Esophagus squamous epithelium (tissue), 4 donors: ENCODE data around the gene FBXO38.

ENCODE experiments used
- POLR2A ChIP-seq, 4 donors: fragments of 450-650 bp; IDR thresholded peaks; one replicate each; pipeline ENCODE4 v1.6.1; 2017; ENCODE audit warnings: antibody characterized with exemption in 4 of 4, mild to moderate bottlenecking in 4 of 4, moderate library complexity in 3 of 4
- TF ChIP-seq, protein P1 (sequence below), 6 experiments: fragments of 450-650 bp in 4 of 6; fragments of 200-600 bp in 2 of 6; sonication (generic) in 2 of 6; IDR thresholded peaks; one replicate each; pipeline ENCODE4 v1.5.1; 2016 to 2019; ENCODE audit warnings: antibody characterized with exemption in 6 of 6, mild to moderate bottlenecking in 4 of 6, moderate library complexity in 4 of 6

DNA sequence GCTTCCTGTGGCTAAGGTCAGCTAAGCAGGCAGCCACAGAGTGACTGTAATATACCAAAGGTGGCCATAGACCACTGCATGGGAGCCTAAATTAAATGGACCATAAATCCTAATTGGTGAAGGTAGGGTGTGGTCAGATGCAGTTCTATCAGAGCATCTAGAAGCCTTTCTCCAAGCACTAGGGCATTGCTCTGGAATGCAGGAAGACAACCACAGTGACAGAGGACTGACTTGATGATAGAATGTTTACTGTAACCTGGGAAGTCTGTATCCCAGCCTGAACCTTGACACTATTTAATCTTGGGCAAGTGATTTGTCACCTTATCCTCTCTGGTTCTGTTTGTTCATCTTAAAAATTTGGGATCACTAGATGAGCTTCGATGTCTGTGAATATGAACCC is 2.3 kb downstream of the FBXO38 start:
- TF ChIP-seq POLR2A (IDR thresholded peaks at IDR 0.05) = no peak
- TF ChIP-seq, protein P1, sequence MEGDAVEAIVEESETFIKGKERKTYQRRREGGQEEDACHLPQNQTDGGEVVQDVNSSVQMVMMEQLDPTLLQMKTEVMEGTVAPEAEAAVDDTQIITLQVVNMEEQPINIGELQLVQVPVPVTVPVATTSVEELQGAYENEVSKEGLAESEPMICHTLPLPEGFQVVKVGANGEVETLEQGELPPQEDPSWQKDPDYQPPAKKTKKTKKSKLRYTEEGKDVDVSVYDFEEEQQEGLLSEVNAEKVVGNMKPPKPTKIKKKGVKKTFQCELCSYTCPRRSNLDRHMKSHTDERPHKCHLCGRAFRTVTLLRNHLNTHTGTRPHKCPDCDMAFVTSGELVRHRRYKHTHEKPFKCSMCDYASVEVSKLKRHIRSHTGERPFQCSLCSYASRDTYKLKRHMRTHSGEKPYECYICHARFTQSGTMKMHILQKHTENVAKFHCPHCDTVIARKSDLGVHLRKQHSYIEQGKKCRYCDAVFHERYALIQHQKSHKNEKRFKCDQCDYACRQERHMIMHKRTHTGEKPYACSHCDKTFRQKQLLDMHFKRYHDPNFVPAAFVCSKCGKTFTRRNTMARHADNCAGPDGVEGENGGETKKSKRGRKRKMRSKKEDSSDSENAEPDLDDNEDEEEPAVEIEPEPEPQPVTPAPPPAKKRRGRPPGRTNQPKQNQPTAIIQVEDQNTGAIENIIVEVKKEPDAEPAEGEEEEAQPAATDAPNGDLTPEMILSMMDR (IDR thresholded peaks at IDR 0.05) = no peak
